Measurements from ENCODE around the gene ABCG8.

DNA sequence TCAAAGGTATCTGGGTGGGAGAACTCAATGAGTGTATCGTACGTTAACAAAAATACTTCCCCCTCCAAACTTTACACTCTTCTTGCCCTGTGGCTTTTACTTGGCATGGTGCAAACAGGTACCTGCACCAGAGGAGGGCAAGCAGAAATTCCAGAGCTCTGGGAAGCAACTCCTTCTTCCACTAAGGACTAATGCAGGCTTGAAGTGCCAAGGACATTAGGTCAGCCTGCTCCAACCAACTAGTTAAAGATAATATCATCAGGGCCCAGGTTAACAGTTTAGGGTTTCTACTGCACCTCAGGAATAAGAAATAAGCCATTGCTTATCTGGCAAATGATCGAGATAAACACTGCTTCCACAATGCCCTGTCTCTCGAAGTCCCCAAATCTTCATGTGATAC is 86.7 kb downstream of the ABCG8 start:
- TF ChIP-seq, protein P1, sequence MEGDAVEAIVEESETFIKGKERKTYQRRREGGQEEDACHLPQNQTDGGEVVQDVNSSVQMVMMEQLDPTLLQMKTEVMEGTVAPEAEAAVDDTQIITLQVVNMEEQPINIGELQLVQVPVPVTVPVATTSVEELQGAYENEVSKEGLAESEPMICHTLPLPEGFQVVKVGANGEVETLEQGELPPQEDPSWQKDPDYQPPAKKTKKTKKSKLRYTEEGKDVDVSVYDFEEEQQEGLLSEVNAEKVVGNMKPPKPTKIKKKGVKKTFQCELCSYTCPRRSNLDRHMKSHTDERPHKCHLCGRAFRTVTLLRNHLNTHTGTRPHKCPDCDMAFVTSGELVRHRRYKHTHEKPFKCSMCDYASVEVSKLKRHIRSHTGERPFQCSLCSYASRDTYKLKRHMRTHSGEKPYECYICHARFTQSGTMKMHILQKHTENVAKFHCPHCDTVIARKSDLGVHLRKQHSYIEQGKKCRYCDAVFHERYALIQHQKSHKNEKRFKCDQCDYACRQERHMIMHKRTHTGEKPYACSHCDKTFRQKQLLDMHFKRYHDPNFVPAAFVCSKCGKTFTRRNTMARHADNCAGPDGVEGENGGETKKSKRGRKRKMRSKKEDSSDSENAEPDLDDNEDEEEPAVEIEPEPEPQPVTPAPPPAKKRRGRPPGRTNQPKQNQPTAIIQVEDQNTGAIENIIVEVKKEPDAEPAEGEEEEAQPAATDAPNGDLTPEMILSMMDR (IDR thresholded peaks at IDR 0.05; ENCODE audit: borderline replicate concordance, extremely low read depth, low read length, poor library complexity, severe bottlenecking): no peak
- TF ChIP-seq EZH2 (IDR thresholded peaks at IDR 0.05; ENCODE audit: borderline replicate concordance, low read depth, low read length, severe bottlenecking): no peak

Measured in DND-41 (cell line).